ENCODE data around the gene FBXO2.
A peak's percentile ranks its signal among the peaks of the same experiment; 100 is the strongest.

FBXO2 gene, protein sequence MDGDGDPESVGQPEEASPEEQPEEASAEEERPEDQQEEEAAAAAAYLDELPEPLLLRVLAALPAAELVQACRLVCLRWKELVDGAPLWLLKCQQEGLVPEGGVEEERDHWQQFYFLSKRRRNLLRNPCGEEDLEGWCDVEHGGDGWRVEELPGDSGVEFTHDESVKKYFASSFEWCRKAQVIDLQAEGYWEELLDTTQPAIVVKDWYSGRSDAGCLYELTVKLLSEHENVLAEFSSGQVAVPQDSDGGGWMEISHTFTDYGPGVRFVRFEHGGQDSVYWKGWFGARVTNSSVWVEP
- 1.6 to 2.6 reads per million in 2 donors for total RNA-seq

- DNase-seq, result peak; percentile 40 to 64 (median 49)
These were observed at the start of gene FBXO2, which contains the start of gene FBXO44 for GRCh38 chr1:11654137-11654938. FBXO2 (minus strand) TSS chr1:11654429; CDS start chr1:11654340, 89 bp downstream. FBXO44 (plus strand) TSS chr1:11654877; CDS start chr1:11655836, 959 bp downstream.

- DNase-seq, result no peak
These were observed 49.3 kb upstream of the FBXO2 start for GRCh38 chr1:11703357-11704193.

DNA sequence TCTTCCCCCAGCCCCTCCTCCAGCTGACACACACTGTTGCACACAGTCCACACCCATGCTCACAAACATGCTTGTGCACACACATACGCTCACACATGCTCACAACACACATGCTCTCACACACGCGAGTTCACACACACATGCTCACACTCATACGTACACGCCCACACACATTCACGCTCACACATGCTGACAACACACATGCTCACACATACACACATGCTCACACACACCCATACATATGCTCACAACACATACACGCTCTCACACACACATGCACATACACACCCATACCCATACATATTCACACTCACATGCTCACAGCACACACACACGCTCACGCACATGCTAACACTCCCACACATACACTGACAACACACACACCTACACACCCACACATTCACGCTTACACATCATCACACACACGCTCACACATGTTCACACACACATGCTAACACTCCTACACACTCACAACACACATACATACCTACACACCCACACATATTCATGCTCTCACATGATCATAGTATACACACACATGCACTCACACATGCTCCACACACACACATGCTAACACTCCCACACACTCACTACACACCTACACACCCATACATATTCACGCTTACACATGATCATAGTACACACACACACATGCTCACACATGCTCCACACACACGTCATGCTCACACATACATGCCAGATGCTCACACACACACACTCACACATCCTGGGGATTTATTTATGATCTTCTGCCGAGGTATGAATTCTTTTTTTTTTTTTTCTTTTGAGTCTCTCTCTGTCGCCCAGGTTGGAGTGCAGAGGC is 48.0 kb upstream of the FBXO2 start:
- no peak for DNase-seq

DNA sequence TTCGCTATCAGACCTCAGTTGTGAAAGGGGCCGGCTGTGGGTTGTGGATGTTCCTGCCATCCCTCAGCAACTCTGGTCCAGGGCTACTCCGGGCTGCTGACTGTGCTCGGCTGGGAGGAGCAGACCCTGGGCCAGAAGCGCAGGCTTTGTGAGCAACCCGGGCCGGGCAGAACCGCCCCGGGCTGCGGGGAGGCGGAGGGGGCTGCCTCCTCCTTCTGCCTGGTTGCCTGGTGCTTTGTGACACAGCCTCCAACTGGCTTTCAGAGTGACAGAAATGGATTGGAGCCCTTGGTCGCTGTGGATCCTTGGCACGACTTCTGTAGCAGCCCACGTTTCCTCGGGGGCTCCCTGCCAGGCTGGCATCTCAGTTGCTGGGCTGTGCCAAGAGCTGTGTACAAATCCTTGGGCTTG is 47.3 kb upstream of the FBXO2 start:
- no peak for DNase-seq

DNA sequence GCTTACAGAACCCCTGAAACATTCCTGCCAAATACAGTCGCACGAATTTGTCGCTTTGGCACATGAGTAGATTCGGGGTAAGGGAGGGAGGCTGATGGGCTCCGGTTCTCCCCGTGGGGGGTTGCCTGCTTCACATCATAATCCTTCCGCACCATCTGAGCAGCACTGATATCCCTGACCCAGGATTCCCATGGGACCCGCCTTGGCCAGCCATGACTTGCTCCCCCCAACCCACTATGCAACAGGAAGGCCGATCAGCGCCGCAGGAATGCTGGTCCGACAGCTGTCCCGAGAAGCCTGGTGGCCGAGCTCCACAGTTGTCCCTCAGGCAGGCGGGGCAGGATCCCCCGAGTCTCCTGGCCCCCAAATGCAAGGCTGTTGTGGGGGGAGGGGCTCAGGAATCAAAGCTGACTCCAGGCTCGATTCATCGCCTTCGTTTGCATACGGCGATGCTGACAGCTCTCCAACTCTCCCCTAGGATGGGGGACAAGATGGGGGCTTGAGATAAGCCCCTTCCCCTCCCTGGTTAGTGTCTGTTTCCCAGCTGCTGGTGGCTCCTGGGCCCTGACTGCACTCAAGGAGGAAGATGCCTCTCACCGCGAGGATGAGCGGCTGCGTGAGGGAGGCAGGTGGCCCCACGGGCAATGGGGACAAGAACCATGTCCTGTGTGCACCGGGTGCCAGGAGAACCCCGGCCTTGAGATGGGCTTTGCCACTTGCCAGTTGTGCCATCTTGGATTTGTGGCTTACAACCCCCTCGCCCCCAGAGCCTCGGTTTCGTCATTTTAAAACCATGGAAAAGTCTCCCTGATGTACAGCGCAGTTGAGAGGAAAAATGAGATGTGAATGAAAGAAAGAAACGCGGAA is 46.6 kb upstream of the FBXO2 start:
- DNase-seq, result no peak

GRCh38 chr1:11697893-11698210 is 43.6 kb upstream of the FBXO2 start:
- no peak for DNase-seq

GRCh38 chr1:11697188-11697892 is 43.1 kb upstream of the FBXO2 start:
- DNase-seq, result no peak

DNA sequence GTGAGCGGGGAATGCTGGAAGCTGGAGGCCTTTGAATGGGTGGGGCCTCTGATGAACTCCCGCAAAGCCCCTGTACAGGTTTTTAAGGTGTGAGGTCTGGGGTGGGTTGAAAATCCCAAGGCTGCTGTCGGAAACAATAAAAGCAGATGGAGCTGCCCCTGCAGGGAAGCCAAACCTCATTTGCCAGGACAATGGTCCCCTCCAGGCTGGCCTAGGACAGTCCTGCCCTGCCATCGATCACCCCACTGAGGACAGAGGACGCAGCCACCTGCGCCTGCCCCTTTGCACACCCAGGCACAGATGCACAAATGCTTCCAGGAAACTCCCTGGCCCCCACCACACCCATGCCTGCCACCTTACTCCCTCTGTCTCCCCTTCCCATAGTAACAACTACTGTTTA is 41.6 kb upstream of the FBXO2 start:
- no peak for DNase-seq

GRCh38 chr1:11693917-11694316 is 39.7 kb upstream of the FBXO2 start:
- DNase-seq, result no peak

DNA sequence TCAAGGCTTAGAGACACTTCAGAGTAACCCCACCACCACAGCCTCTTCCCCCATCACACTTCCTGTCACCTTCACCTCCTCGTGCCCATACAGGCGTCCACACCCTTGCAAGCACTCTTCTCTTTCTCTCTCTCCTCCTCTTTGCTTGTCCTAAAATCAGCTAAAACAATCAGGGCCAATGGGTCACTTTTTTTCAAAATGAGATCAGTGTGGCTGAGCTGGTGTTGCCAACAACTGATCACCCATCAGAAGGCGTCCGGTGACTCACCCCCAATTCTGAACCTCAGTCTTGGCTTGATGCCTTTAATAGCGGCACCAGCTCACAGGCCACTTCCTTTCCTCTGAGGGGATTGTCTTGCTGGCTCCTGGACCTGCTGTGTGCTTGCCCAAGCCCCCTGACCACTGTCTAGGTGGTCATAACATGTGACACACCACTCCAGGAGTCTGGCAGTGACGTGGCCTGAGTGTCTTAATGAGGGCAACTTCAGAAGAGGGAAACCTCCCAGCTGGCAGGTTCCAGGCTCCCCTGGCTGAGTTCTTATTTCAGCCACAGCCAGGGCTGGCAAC is 38.9 kb upstream of the FBXO2 start:
- peak in 2 of 5 experiments; percentile 26 to 49 for DNase-seq

GRCh38 chr1:11691928-11692711 is 37.9 kb upstream of the FBXO2 start:
- no peak for DNase-seq

DNA sequence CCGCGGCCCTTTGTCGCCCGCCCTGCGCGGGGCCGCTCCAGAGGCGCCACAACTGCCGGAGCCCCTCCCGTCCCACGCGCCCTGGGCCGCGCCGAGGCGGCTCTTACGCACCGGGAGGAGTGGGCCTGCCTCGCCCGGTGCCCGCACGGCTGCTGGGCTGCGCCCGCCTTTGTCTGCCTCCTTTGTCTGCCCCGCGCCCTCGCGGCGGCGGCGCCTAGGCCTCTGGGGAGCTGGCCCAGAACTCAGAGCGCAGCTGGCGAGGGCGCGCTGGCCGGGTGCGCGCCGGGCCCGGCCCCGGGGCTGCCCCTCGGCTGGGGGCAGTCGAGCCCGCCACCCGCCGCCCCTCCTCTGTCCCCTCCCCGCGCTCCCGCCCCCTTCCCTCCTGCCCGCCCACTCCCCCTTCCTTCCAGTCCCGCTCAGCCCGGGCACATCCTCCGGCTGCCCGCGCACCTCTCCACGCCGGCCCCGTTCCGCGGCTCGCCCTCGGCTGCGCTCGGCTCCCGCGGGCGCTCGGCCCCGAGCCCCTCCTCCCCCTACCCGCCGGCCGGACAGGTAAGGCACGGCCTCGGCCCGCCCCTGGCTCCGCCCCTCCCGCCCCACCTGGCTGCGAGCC is 37.2 kb upstream of the FBXO2 start, which contains the start of gene DRAXIN:
DRAXIN (plus strand) TSS at position 409 of the 613 bp plus-strand sequence. CDS start 14,549 bp downstream, outside the sequence.
- peak in 1 of 5 experiments; percentile 18 for DNase-seq

DNA sequence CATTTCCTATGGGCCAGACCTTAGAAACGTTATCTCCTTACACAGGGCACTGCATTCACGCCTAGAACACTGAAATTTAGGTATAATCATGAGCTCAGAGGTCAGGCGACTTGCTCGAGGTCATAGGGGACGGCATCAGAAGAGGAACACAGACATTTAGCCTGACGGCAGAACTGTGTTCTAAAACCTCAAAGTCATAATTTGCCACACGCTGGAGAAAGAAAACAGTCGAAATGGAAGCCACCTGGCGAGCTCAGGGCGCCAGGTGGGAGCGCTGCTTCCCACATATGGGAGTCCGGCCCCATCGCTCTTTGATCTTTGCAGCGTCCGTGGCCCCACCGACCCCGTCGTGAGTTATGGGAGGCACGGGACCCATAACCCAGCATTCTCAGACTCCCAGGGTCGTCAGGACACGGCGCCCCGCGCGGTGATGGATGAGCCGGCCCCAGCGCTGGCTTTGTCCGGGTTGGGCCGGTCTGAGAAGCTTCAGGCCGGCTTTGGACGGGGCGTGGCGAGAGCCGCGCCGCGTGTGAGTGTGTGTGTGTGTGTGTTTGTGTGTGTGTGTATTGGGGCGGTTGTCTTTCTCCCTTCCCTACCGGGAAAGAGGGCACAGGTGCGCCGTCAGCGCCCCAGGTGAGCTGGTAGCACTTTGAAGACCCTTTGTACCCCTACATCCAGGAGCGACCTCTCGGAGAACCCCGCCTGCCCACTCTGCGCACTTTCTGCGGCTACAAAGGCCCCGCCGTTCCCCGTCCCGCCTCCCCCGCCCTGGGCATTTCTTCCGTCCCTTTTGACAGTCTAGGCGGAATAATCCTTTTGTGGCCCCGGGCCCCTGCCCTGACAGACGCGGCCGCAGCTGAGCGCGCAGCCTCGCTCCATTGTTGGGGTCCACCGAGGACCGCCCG is 36.4 kb upstream of the FBXO2 start:
- no peak for DNase-seq

- DNase-seq, result no peak
These were observed 34.3 kb upstream of the FBXO2 start for GRCh38 chr1:11688506-11688905.

- DNase-seq, result no peak
These were observed 31.1 kb upstream of the FBXO2 start for GRCh38 chr1:11685210-11685752.

DNA sequence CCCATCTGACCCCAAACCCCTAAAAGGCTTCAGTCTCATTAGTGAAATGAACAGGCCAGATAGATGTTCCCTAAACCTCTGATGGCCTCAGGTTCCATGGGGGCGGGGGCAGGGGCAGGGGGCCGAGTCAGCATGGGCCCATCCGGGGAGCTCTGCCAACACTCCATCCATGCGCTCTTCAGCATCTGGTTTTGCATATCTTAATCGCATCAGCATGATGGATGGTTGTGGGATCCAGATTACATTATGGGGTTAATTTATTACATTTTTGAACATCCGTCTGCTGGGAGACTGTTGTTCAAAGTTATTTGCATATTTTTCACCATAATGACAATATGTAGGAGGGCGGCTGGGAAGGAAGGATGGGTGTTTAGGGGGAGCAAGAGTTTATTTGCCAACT is 29.8 kb upstream of the FBXO2 start:
- DNase-seq, result no peak

DNA sequence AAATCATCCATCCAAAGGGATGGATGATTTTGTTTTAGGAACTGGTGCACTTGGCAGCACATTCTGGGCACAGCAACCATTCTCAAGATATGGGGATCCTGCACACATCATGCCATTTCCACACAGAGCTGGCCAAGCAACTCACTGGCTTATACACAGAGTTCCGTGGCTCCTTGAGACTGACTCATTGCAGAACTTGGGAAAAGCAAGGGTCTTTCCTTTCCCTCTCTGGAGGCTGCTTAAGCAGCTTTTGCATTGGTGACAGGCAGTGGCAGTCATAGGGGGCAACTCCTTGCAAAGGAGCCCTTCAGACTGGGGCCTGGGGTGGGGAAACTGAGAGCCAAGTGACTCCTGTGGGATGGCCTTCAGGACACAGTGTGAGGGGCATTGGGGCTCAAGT is 28.6 kb upstream of the FBXO2 start:
- no peak for DNase-seq

Measured in T-helper 2 cell (primary cell).